ENCODE data around the gene RAB5A.
"Not testable (repeated sequence)": the region's sequence is repeated elsewhere in the genome, so short reads cannot be mapped to it uniquely, and the experiment has no call there.

Gene RAB5A

GRCh38 chr3:19947549-19948225 lies 790 bp downstream of the RAB5A start:
- no peaks in the 10 kb centered on the region for H3K9me3 ChIP-seq (ENCODE audit: control extremely low read depth in 1 of 5, control insufficient read depth in 4 of 5, insufficient read depth in 2 of 5, low read depth in 1 of 5, low read length in 4 of 5)
- peak; percentile 45 to 65 (median 50) for DNase-seq
- ChIA-PET CTCF (interaction anchor here (0.9 to 1.0 kb wide), 2 partner anchors 62 to 137 kb away, joined by 3 read pairs; no protein-coding TSS in a partner anchor), POLR2A (interaction anchor here (0.5 to 0.9 kb wide), 6 partner anchors 16 to 238 kb away, joined by 3 to 4 read pairs (median 3); partner anchors contain the start of gene SGO1)
- H3K4me3 ChIP-seq (ENCODE audit: control insufficient read depth in 1 of 7, extremely low read depth in 1 of 7, insufficient read depth in 4 of 7, low read depth in 2 of 7, low read length in 6 of 7) = peak overlapping the region; percentile 83 to 98 (median 97)
- 0% methylated on average over 24 of the region's 30 CpGs for WGBS (ENCODE audit: insufficient coverage)
- peaks cover 3 to 24% (median 20%) of the 10 kb centered on the region in 4 experiments for H3K4me1 ChIP-seq (ENCODE audit: control extremely low read depth in 1 of 4, control insufficient read depth in 4 of 4, insufficient read depth in 4 of 4, low read length in 3 of 4)
- H3K27me3 ChIP-seq (replicated peaks in 2 of 5; ENCODE audit: control insufficient read depth in 4 of 5, insufficient read depth in 5 of 5, low read length in 4 of 5) = no peaks in the 10 kb centered on the region
- peaks cover 3 to 17% (median 10%) of the 10 kb centered on the region in 4 experiments for H3K36me3 ChIP-seq (ENCODE audit: control insufficient read depth in 4 of 4, insufficient read depth in 4 of 4, low read length in 3 of 4)
- H3K27ac ChIP-seq (ENCODE audit: insufficient read depth in 1 of 2, low read depth in 1 of 2, low read length in 2 of 2, poor library complexity in 1 of 2, severe bottlenecking in 2 of 2) = peak overlapping the region; percentile 92 to 95

GRCh38 chr3:19948226-19948591 lies 1.3 kb downstream of the RAB5A start:
- peaks cover 3 to 20% (median 10%) of the 10 kb centered on the region in 4 experiments for H3K36me3 ChIP-seq (ENCODE audit: control insufficient read depth in 4 of 4, insufficient read depth in 4 of 4, low read length in 3 of 4)
- CTCF ChIA-PET = interaction anchor here (0.9 to 1.2 kb wide), 3 partner anchors 27 to 136 kb away, joined by 3 read pairs; no protein-coding TSS in a partner anchor
- peak overlapping the region in 6 of 7 experiments; percentile 83 to 98 (median 97) for H3K4me3 ChIP-seq (ENCODE audit: control insufficient read depth in 1 of 7, extremely low read depth in 1 of 7, insufficient read depth in 4 of 7, low read depth in 2 of 7, low read length in 6 of 7)
- no peaks in the 10 kb centered on the region for H3K27me3 ChIP-seq (replicated peaks in 2 of 5; ENCODE audit: control insufficient read depth in 4 of 5, insufficient read depth in 5 of 5, low read length in 4 of 5)
- DNase-seq = no peak
- POLR2A ChIA-PET = interaction anchor here (0.6 to 1.3 kb wide), 4 partner anchors 15 to 238 kb away, joined by 3 to 4 read pairs (median 3); partner anchors contain the start of gene SGO1
- peaks cover 3 to 24% (median 20%) of the 10 kb centered on the region in 4 experiments for H3K4me1 ChIP-seq (ENCODE audit: control extremely low read depth in 1 of 4, control insufficient read depth in 4 of 4, insufficient read depth in 4 of 4, low read length in 3 of 4)
- WGBS (ENCODE audit: insufficient coverage) = no CpG with 5 or more reads among the region's 2 CpGs
- H3K9me3 ChIP-seq (ENCODE audit: control extremely low read depth in 1 of 5, control insufficient read depth in 4 of 5, insufficient read depth in 2 of 5, low read depth in 1 of 5, low read length in 4 of 5) = no peaks in the 10 kb centered on the region
- H3K27ac ChIP-seq (ENCODE audit: insufficient read depth in 1 of 2, low read depth in 1 of 2, low read length in 2 of 2, poor library complexity in 1 of 2, severe bottlenecking in 2 of 2) = peak overlapping the region; percentile 92 to 95

GRCh38 chr3:19950316-19950715 lies 3.4 kb downstream of the RAB5A start:
- no peaks in the 10 kb centered on the region for H3K9me3 ChIP-seq (ENCODE audit: control extremely low read depth in 1 of 5, control insufficient read depth in 4 of 5, insufficient read depth in 2 of 5, low read depth in 1 of 5, low read length in 4 of 5)
- DNase-seq = no peak
- peaks cover 3 to 24% (median 20%) of the 10 kb centered on the region in 4 experiments for H3K4me1 ChIP-seq (ENCODE audit: control extremely low read depth in 1 of 4, control insufficient read depth in 4 of 4, insufficient read depth in 4 of 4, low read length in 3 of 4)
- H3K27ac ChIP-seq (ENCODE audit: insufficient read depth in 1 of 2, low read depth in 1 of 2, low read length in 2 of 2, poor library complexity in 1 of 2, severe bottlenecking in 2 of 2) = no peak overlapping the region
- H3K36me3 ChIP-seq (ENCODE audit: control insufficient read depth in 4 of 4, insufficient read depth in 4 of 4, low read length in 3 of 4) = peaks cover 6 to 38% (median 19%) of the 10 kb centered on the region in 4 experiments
- ChIA-PET CTCF (interaction anchor here (1.3 to 1.6 kb wide), 3 partner anchors 9 to 183 kb away, joined by 3 to 4 read pairs (median 3); no protein-coding TSS in a partner anchor), POLR2A (interaction anchor here (0.6 kb wide), 1 partner anchor 42 kb away, joined by 3 read pairs; no protein-coding TSS in a partner anchor)
- whole genome bisulfite sequencing (ENCODE audit: insufficient coverage) = no CpG with 5 or more reads among the region's 2 CpGs
- no peaks in the 10 kb centered on the region for H3K27me3 ChIP-seq (replicated peaks in 2 of 5; ENCODE audit: control insufficient read depth in 4 of 5, insufficient read depth in 5 of 5, low read length in 4 of 5)
- H3K4me3 ChIP-seq (ENCODE audit: control insufficient read depth in 1 of 7, extremely low read depth in 1 of 7, insufficient read depth in 4 of 7, low read depth in 2 of 7, low read length in 6 of 7) = no peak overlapping the region

GRCh38 chr3:19954676-19955075 lies 7.8 kb downstream of the RAB5A start:
- DNase-seq = no peak
- Histone ChIP-seq H3K27ac (ENCODE audit: insufficient read depth in 1 of 2, low read depth in 1 of 2, low read length in 2 of 2, poor library complexity in 1 of 2, severe bottlenecking in 2 of 2) (no peak overlapping the region), H3K27me3 (replicated peaks in 2 of 5; ENCODE audit: control insufficient read depth in 4 of 5, insufficient read depth in 5 of 5, low read length in 4 of 5) (no peaks in the 10 kb centered on the region), H3K4me3 (ENCODE audit: control insufficient read depth in 1 of 7, extremely low read depth in 1 of 7, insufficient read depth in 4 of 7, low read depth in 2 of 7, low read length in 6 of 7) (no peak overlapping the region), H3K36me3 (ENCODE audit: control insufficient read depth in 4 of 4, insufficient read depth in 4 of 4, low read length in 3 of 4) (peaks cover 6 to 45% (median 25%) of the 10 kb centered on the region in 4 experiments), H3K9me3 (ENCODE audit: control extremely low read depth in 1 of 5, control insufficient read depth in 4 of 5, insufficient read depth in 2 of 5, low read depth in 1 of 5, low read length in 4 of 5) (no peaks in the 10 kb centered on the region), H3K4me1 (ENCODE audit: control extremely low read depth in 1 of 4, control insufficient read depth in 4 of 4, insufficient read depth in 4 of 4, low read length in 3 of 4) (peaks cover 0 to under 1% (median 0%) of the 10 kb centered on the region in 4 experiments)
- CTCF ChIA-PET = no interaction called here
- POLR2A ChIA-PET = no interaction called here
- WGBS (ENCODE audit: insufficient coverage) = no CpG with 5 or more reads among the region's 4 CpGs

GRCh38 chr3:19957354-19957753 lies 10.5 kb downstream of the RAB5A start:
- 100% methylated on average over 4 of the region's 9 CpGs for WGBS (ENCODE audit: insufficient coverage)
- not testable (repeated sequence) for H3K27ac ChIP-seq (ENCODE audit: insufficient read depth in 1 of 2, low read depth in 1 of 2, low read length in 2 of 2, poor library complexity in 1 of 2, severe bottlenecking in 2 of 2); H3K4me1 ChIP-seq (ENCODE audit: control extremely low read depth in 1 of 4, control insufficient read depth in 4 of 4, insufficient read depth in 4 of 4, low read length in 3 of 4); DNase-seq; H3K4me3 ChIP-seq (ENCODE audit: control insufficient read depth in 1 of 7, extremely low read depth in 1 of 7, insufficient read depth in 4 of 7, low read depth in 2 of 7, low read length in 6 of 7); H3K27me3 ChIP-seq (replicated peaks in 2 of 5; ENCODE audit: control insufficient read depth in 4 of 5, insufficient read depth in 5 of 5, low read length in 4 of 5); H3K9me3 ChIP-seq (ENCODE audit: control extremely low read depth in 1 of 5, control insufficient read depth in 4 of 5, insufficient read depth in 2 of 5, low read depth in 1 of 5, low read length in 4 of 5)
- H3K36me3 ChIP-seq (ENCODE audit: control insufficient read depth in 4 of 4, insufficient read depth in 4 of 4, low read length in 3 of 4) = peaks cover 5 to 31% (median 19%) of the 10 kb centered on the region in 4 experiments
- ChIA-PET POLR2A (interaction anchor here (0.6 to 0.7 kb wide), 3 partner anchors 84 to 300 kb away, joined by 3 to 5 read pairs (median 3); no protein-coding TSS in a partner anchor), CTCF (interaction anchor here (0.9 kb wide), 1 partner anchor 264 kb away, joined by 4 read pairs; no protein-coding TSS in a partner anchor)

GRCh38 chr3:19959505-19959904 lies 12.6 kb downstream of the RAB5A start:
- Histone ChIP-seq H3K9me3 (ENCODE audit: control extremely low read depth in 1 of 5, control insufficient read depth in 4 of 5, insufficient read depth in 2 of 5, low read depth in 1 of 5, low read length in 4 of 5) (no peaks in the 10 kb centered on the region), H3K4me1 (ENCODE audit: control extremely low read depth in 1 of 4, control insufficient read depth in 4 of 4, insufficient read depth in 4 of 4, low read length in 3 of 4) (no peaks in the 10 kb centered on the region), H3K27me3 (replicated peaks in 2 of 5; ENCODE audit: control insufficient read depth in 4 of 5, insufficient read depth in 5 of 5, low read length in 4 of 5) (no peaks in the 10 kb centered on the region), H3K27ac (ENCODE audit: insufficient read depth in 1 of 2, low read depth in 1 of 2, low read length in 2 of 2, poor library complexity in 1 of 2, severe bottlenecking in 2 of 2) (no peak overlapping the region), H3K36me3 (ENCODE audit: control insufficient read depth in 4 of 4, insufficient read depth in 4 of 4, low read length in 3 of 4) (peaks cover 5 to 15% (median 13%) of the 10 kb centered on the region in 4 experiments), H3K4me3 (ENCODE audit: control insufficient read depth in 1 of 7, extremely low read depth in 1 of 7, insufficient read depth in 4 of 7, low read depth in 2 of 7, low read length in 6 of 7) (no peak overlapping the region)
- WGBS (ENCODE audit: insufficient coverage) = 100% methylated on average over 2 of the region's 4 CpGs
- ChIA-PET CTCF (interaction anchor here (1.1 kb wide), 1 partner anchor 10 kb away, joined by 4 read pairs; no protein-coding TSS in a partner anchor), POLR2A (interaction anchor here (0.6 to 1.0 kb wide), 2 partner anchors 10 to 157 kb away, joined by 3 to 4 read pairs; no protein-coding TSS in a partner anchor)
- DNase-seq = no peak

- Histone ChIP-seq H3K4me1 (ENCODE audit: control extremely low read depth in 1 of 4, control insufficient read depth in 4 of 4, insufficient read depth in 4 of 4, low read length in 3 of 4) (no peaks in the 10 kb centered on the region), H3K27ac (ENCODE audit: insufficient read depth in 1 of 2, low read depth in 1 of 2, low read length in 2 of 2, poor library complexity in 1 of 2, severe bottlenecking in 2 of 2) (no peak overlapping the region), H3K27me3 (replicated peaks in 2 of 5; ENCODE audit: control insufficient read depth in 4 of 5, insufficient read depth in 5 of 5, low read length in 4 of 5) (no peaks in the 10 kb centered on the region), H3K36me3 (ENCODE audit: control insufficient read depth in 4 of 4, insufficient read depth in 4 of 4, low read length in 3 of 4) (peaks cover 2 to 12% (median 6%) of the 10 kb centered on the region in 4 experiments), H3K9me3 (ENCODE audit: control extremely low read depth in 1 of 5, control insufficient read depth in 4 of 5, insufficient read depth in 2 of 5, low read depth in 1 of 5, low read length in 4 of 5) (no peaks in the 10 kb centered on the region), H3K4me3 (ENCODE audit: control insufficient read depth in 1 of 7, extremely low read depth in 1 of 7, insufficient read depth in 4 of 7, low read depth in 2 of 7, low read length in 6 of 7) (no peak overlapping the region)
- DNase-seq = no peak
- no CpG with 5 or more reads among the region's 4 CpGs for WGBS (ENCODE audit: insufficient coverage)
- ChIA-PET CTCF (interaction anchor here (1.0 kb wide), 1 partner anchor 11 kb away, joined by 3 read pairs; no protein-coding TSS in a partner anchor), POLR2A (no interaction called here)
These were observed 13.8 kb downstream of the RAB5A start for GRCh38 chr3:19960696-19961095.

Data from common myeloid progenitor, CD34-positive (primary cell).